ENCODE data around the gene NFAM1.

The NFAM1 gene

DNA sequence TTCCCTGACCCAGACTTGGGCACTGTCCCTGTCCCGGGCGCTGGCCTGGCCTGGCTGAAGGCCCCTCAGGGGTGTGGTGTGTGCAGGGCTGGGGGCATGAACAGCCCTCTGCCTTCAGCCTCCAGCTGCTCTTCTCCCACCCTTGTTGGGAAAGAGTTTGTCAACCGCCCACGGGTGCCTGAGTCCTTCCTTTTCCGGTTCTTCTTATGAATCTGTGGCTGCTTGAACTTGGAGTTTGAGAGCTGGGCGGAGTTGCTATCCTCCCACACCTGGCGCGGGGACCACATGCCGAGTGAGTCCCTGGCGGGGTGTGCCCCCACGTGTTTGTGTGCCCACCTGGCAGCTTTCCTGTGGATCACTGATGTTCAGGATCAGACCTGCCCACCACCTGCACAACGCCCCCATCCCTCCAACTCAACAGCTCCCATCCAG is 13.4 kb downstream of the NFAM1 start:
- TF ChIP-seq, protein P1, sequence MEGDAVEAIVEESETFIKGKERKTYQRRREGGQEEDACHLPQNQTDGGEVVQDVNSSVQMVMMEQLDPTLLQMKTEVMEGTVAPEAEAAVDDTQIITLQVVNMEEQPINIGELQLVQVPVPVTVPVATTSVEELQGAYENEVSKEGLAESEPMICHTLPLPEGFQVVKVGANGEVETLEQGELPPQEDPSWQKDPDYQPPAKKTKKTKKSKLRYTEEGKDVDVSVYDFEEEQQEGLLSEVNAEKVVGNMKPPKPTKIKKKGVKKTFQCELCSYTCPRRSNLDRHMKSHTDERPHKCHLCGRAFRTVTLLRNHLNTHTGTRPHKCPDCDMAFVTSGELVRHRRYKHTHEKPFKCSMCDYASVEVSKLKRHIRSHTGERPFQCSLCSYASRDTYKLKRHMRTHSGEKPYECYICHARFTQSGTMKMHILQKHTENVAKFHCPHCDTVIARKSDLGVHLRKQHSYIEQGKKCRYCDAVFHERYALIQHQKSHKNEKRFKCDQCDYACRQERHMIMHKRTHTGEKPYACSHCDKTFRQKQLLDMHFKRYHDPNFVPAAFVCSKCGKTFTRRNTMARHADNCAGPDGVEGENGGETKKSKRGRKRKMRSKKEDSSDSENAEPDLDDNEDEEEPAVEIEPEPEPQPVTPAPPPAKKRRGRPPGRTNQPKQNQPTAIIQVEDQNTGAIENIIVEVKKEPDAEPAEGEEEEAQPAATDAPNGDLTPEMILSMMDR (IDR thresholded peaks at IDR 0.05), result no peak

DNA sequence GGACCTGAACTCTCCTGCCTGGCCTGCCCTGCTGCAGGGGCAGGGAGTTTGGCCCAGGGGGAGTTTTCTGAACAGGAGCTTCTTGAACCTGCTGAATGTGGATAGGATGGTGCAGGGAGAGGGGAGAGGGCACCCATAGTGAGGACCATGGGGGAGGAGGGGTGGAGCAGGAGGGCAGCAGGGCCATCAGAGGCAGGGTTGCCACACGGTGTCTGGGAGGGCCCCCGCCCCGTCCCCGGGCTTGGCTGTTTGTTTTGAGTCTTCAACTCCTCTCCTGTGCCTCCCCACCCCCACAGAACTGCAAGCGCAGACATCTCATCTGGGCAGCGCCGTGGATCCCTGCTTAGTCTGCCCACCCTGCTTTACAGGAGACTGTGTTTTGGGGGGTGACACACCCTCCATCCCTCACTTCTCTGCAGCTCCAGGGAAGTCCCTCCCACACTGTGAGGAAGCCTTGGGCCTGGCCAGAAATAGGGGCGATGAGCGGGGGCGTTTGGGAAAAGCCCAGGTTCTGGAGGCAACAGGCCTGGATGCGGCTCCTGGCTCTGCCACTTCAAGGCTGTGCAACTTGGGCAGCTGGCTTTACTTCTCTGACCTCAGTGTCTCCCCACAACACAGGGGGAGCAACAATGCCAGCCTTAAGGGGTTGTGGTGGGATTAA is 14.4 kb downstream of the NFAM1 start:
- TF ChIP-seq, protein P1 (IDR thresholded peaks at IDR 0.05), result no peak

DNA sequence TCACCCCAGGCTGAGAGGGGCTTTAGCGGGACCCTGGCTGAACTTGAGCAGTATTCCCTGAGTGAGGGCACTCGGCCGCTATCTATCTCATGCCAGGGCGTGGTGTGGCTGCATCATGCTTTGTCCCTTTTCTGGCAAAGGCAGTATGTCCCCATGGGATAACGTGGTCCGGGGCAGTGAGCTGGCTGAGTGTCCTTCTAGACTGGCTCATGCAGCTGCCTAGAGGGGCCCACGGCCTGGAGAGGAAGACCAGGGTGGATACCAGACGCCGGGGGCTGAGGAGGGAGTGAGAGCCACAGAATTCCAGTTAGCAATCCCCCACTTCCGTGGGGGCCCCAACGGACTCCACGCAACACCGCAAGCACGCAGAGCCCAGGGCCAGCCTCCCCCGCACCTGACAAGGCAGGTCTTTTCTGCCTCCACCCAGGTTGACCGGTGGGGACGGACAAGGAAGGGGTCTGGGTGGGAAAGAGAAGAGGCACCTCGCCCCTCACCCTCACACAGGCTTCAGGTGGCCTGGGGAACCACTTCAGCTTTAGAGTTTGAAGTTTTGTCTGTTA is 15.5 kb downstream of the NFAM1 start:
- TF ChIP-seq, protein P1 (IDR thresholded peaks at IDR 0.05), result no peak

DNA sequence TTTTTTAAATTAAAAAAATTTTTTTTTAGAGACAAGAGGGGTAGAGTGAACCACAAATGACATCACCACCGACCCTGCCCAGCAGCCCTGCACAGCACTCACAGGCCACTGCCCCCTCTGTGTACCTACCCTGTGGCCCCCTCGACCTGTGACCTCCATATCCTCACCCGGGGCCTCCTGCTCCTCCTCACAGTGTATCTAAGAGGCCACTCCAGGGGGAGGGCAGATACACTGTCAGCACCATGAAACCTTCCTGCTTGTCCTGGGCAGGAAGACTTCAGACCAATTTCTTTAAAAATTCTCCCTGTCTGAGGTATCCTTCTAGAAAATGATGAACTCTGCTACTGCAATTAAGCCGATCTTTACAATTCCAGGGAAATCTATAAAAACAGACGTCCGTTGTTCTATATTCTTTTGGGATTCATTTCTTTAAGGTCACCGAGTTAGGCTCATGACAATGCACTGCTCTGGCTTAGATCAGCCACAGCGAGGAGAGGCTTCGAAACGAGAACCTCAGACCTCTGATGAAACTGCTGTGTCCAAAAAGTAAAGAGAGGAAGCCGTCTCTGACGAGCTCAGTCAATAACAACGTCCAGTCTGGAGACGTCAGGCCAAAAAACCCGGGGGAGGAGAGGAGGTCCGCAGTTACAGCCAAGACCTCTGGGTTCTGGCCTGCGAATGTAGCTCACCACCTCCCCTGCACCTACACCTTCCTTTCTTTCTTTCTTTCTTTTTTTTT is 17.5 kb downstream of the NFAM1 start:
- TF ChIP-seq, protein P1 (IDR thresholded peaks at IDR 0.05), result no peak

DNA sequence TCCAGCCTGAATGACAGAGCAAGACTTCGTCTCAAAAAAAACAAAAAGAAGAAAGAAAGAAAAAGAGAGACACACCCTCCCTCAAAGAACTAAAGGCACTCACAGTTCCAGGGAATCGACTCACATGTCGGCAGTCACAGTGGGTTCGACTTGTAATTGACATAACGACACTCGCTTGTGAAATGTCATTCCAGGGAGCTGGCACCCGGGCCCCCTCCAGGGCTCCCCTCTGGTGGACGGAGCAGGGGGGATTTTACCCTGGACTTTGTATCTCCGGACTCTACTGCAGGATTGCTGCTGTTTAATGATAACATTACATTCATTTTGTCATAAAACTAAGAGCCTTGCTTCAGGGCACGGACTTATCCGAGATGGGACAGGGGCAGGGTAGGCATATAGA is 18.2 kb downstream of the NFAM1 start:
- TF ChIP-seq, protein P1 (IDR thresholded peaks at IDR 0.05), result no peak

DNA sequence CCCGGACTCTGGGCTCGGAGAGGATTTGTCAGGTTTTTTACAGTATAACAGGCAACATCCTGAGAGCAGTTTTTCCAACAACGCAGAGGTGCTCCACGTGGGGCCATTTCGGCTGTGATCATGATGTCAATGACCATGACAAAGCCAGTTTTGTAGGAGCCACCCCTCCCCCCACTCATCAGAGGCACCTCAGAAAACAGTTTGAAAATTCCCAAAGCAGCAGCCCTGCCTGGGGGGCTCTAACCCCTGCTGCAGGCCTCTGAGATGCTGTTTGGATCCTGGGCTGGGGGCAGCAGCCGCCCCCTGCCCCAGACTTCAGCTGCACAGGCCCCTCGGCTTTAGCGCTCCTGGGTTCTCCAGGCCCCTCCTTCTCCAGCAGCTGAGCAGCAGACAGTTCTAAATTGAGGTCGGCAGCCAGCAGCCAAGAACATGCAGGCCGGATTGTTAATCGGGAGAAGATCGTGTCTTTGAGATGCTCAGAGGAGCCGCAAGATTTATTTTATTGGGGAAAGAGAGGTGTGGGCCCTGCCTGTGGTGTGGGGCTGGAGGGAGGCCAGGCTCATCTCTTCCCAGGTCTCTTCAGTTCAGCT is 19.4 kb downstream of the NFAM1 start:
- TF ChIP-seq, protein P1 (IDR thresholded peaks at IDR 0.05), result no peak

DNA sequence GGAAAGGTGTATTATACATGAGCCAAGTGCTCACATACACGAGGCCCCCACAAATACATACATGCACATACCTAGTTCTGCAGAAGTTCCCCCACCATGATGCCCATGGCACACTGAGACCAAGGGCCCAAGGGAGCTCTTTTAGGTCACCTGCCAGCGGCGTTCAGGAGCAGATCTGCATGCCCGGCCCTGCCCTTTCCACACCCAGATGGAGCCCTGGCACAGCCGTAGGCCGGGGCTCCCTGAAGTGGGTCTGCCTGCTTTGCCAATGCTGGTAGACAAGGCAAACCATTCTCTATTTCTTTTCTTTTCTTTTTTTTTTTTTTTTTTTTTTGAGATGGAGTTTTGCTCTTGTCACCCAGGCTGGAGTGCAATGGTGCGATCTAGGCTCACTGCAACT is 21.5 kb downstream of the NFAM1 start:
- TF ChIP-seq, protein P1 (IDR thresholded peaks at IDR 0.05), result no peak

All from LNCAP (cell line).